ENCODE measurements around the gene TBKBP1. TPM values are rescaled to one million over a fixed set of nuclear protein-coding genes. Genes with fewer than 3 reads are reported as not detected.

TBKBP1 gene
- total and polyA plus RNA-seq, 12 donors, result 8.4 to 27.9 (median 12.6) TPM

DNA sequence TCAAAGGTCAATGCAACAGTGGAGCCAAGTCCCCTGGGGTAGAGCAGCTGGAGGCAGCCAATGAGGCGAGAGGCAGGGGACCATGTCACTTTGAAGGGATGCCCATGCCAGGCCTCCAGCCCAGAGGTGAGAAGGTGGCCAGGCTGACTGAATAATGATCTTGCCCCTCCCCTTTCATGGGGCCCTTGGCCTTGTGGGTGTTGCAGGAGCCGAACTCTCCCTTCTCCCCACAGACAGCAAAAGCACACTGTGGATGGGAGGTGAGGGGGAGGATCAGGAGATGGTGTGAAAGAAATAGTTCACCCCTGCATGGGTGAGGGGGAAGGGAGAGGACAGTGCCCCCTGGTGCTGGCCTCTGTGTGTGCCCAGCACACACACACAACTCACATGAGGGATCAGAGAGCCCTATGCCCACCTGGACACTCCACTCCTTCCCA, 23.3 kb downstream of the TBKBP1 start:
- Histone ChIP-seq H3K27ac (peak overlapping the region in 1 of 10 donors; percentile 26), H3K4me3 (no peak overlapping the region), H3K36me3 (no peaks in the 10 kb centered on the region), H3K27me3 (peaks cover 11 to 55% (median 45%) of the 10 kb centered on the region in 7 donors), H3K4me1 (peaks cover 0 to 50% (median 0%) of the 10 kb centered on the region in 9 donors), H3K9me3 (no peaks in the 10 kb centered on the region)
- no peak for DNase-seq
- TF ChIP-seq, protein P1, sequence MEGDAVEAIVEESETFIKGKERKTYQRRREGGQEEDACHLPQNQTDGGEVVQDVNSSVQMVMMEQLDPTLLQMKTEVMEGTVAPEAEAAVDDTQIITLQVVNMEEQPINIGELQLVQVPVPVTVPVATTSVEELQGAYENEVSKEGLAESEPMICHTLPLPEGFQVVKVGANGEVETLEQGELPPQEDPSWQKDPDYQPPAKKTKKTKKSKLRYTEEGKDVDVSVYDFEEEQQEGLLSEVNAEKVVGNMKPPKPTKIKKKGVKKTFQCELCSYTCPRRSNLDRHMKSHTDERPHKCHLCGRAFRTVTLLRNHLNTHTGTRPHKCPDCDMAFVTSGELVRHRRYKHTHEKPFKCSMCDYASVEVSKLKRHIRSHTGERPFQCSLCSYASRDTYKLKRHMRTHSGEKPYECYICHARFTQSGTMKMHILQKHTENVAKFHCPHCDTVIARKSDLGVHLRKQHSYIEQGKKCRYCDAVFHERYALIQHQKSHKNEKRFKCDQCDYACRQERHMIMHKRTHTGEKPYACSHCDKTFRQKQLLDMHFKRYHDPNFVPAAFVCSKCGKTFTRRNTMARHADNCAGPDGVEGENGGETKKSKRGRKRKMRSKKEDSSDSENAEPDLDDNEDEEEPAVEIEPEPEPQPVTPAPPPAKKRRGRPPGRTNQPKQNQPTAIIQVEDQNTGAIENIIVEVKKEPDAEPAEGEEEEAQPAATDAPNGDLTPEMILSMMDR (IDR thresholded peaks at IDR 0.05), result peak in 8 of 9 donors; percentile 15 to 47 (median 36)
- ATAC-seq, result peak in 2 of 8 donors; percentile 14 to 27
- 68 to 69% methylated on average over 2 of the region's 2 CpGs for WGBS, 2 donors
- intact Hi-C loops (cut with DNase I), result no loop called here

GRCh38 chr17:47717979-47718621, 24.1 kb downstream of the TBKBP1 start:
- Histone ChIP-seq H3K9me3 (no peaks in the 10 kb centered on the region), H3K4me1 (peaks cover 0 to 48% (median 0%) of the 10 kb centered on the region in 9 donors), H3K27me3 (peaks cover 11 to 63% (median 53%) of the 10 kb centered on the region in 7 donors), H3K27ac (peak overlapping the region in 1 of 10 donors; percentile 36), H3K36me3 (no peaks in the 10 kb centered on the region), H3K4me3 (no peak overlapping the region)
- 40 to 41% methylated on average over 9 of the region's 9 CpGs for WGBS, 2 donors
- TF ChIP-seq, protein P1 (IDR thresholded peaks at IDR 0.05), result no peak
- ATAC-seq (no peak), DNase-seq (no peak)
- intact Hi-C loops (cut with DNase I), result no loop called here

GRCh38 chr17:47718634-47719405, 24.9 kb downstream of the TBKBP1 start:
- Histone ChIP-seq H3K27ac (peak overlapping the region in 1 of 10 donors; percentile 36), H3K4me1 (peaks cover 0 to 48% (median 0%) of the 10 kb centered on the region in 9 donors), H3K27me3 (peaks cover 11 to 69% (median 60%) of the 10 kb centered on the region in 7 donors), H3K4me3 (no peak overlapping the region), H3K36me3 (no peaks in the 10 kb centered on the region), H3K9me3 (no peaks in the 10 kb centered on the region)
- 49 to 60% methylated on average over 8 of the region's 8 CpGs for WGBS, 2 donors
- DNase-seq (no peak), ATAC-seq (no peak)
- intact Hi-C loops (cut with DNase I), result no loop called here
- TF ChIP-seq, protein P1 (IDR thresholded peaks at IDR 0.05), result no peak

DNA sequence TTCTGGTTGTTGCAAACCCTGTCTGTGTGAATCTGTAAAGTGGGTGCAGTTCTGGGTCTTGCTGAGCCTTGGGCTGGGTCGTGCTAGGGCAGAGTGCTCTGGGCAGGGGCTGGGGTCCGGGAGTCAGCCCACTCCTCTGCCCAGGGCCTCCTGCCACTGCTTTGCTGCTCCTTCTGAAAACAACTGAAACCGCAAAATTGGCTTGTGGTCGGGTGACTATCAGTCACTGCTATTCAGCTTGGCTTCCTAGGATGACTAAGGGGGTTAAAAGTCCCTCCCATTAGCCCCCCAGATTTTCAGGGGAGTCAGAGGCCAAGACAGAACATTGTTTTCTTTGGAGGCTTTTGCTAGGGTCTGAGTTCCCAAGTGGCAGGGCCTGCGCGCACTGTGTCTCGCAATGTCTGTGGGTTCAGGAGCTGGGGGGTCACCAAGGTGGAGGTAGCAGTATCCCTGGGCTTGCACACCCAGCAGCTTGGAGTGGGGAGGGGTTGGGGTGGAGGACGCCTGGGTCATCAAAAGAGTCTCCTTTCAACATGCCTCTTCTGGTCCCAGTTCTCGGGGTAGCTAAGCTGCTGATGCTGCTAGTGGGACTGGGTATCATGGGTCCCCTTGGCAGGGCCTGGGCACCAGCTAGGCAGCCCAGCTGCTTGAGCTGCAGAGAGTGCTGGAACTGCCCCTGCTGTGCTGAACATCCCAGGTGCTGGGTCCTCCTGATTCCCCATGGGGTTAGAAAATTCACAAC, 25.6 kb downstream of the TBKBP1 start:
- H3K4me3 ChIP-seq, result no peak overlapping the region
- H3K4me1 ChIP-seq, result peaks cover 0 to 48% (median 0%) of the 10 kb centered on the region in 9 donors
- H3K27me3 ChIP-seq, result peaks cover 11 to 76% (median 66%) of the 10 kb centered on the region in 7 donors
- H3K36me3 ChIP-seq, result no peaks in the 10 kb centered on the region
- TF ChIP-seq, protein P1 (IDR thresholded peaks at IDR 0.05), result no peak
- no peaks in the 10 kb centered on the region for H3K9me3 ChIP-seq
- peak overlapping the region in 1 of 10 donors; percentile 36 for H3K27ac ChIP-seq
- DNase-seq (no peak), ATAC-seq (no peak)
- intact Hi-C loops (cut with DNase I), result no loop called here
- WGBS, 2 donors, result 74 to 78% methylated on average over 9 of the region's 9 CpGs
